ENCODE measurements around the gene PATL1.

DNA sequence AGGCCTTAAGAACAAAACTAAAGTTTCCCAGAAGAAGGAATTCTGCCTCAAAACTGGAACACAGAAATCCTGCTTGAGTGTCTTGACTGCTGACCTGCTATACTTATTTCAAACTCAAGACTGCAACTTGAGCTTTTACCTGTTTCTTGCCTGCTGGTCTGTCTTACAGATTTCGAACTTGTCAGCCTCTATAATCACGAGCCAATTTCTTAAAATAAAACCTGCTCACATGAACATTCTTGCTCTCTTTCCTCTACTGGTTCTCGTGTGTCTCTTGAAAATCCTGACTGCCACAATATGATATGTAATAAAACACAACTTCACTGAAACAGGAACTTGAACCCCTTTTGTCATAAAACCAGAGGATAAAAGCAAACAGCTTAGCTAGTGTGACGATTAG is 13.9 kb downstream of the PATL1 start:
- no peak for TF ChIP-seq POLR2A (IDR thresholded peaks at IDR 0.05; ENCODE audit: low read depth, low read length)
- TF ChIP-seq TAF1 (IDR thresholded peaks at IDR 0.05; ENCODE audit: borderline replicate concordance, low read depth, low read length): no peak

All from GM12892 (cell line).